Raji (cell line): ENCODE data around the gene PI4KA.

Source experiments
- POLR2A ChIP-seq: IDR thresholded peaks from 2 replicates; pipeline ENCODE4 v1.6.1; 2011; ENCODE audit warnings: low read depth, low read length, control low read depth; ENCODE audit not compliant: insufficient read depth

The PI4KA gene

DNA sequence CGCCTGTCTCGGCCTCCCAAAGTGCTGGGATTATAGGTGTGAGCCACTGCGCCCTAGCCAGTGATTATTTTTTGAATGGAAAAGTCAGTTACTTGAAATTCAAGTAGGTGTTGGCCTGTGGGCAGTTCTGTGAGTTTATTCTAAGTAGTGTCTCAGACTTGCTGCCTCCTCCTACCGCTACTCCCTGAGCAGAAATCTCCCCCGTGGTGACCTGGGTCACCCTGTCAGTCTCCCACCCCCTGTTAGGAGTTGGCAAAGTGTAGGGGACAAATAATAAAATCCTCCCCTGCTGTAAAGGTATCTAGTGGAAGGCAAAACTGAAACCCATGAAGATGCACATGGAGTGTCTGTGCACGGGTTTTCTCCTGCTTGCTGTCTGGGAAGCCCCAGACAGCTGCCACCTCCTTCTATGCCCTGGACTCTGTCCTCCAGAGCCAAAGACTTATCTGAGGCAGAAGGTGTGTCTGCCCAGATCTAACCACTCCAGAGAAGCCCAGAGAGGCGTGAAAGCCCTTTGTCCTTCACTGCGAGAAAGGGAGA is 26.5 kb upstream of the PI4KA start:
- no peak for TF ChIP-seq POLR2A

DNA sequence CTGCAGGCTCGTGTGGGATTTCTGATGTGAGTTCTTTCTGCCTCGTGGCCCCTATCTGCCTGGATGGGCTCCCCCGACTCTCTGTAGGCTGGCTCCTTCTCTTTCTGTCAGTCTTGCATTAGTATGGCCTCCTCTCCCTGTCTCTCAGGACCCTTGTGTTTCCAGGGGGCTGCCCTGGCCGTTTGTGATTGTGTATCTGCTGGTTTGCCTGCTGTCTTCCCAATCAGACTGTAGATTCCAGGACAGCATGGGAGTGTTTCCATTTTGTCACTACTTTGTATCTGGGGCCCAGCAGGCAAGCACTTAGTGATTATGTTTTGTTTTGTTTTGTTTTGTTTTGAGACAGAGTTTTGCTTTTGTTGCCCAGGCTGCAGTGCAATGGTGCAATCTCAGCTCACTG is 25.8 kb upstream of the PI4KA start:
- TF ChIP-seq POLR2A = no peak

DNA sequence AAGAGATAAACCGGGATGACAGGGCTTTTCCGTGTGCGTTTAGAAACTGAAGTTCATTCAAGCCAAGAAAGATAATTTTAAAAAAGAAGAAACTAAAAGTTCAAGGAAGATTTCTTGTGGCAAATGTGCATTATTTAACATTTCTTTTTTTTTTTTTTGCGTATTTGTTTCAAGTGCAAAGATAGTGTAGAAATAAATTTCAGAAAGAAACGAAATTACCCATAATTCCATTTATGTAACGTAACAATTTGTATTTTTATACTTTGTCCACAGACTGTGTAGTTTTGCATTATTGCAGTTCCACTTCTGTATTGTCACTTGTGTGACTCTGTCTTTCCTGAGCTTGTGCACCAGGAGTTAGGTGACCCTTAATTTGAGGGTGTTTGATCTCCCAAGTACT is 24.2 kb upstream of the PI4KA start:
- no peak for TF ChIP-seq POLR2A

GRCh38 chr22:20881869-20882815 is 23.5 kb upstream of the PI4KA start:
- TF ChIP-seq POLR2A = no peak

- TF ChIP-seq POLR2A = no peak
These were observed 22.6 kb upstream of the PI4KA start for GRCh38 chr22:20881231-20881630.

DNA sequence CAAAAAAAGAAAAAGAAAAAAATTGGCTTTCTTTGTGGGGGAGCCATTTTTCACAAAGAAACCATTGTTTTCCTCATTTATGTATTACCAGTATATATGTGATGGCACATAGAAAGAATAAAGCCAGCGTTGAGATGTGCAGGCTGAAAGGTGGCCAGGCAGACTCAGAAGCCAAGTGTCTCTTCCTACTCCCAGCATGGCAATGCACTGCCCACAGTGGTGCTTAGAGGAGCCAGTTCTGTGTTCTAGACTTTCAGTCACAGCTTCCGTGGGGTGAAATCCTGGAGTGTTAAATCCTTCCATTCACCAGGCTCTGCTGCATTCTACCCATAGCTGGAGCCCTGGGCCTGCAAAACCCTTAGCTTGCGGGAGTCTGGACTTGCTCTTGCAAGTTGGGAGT is 19.1 kb upstream of the PI4KA start:
- TF ChIP-seq POLR2A = no peak

DNA sequence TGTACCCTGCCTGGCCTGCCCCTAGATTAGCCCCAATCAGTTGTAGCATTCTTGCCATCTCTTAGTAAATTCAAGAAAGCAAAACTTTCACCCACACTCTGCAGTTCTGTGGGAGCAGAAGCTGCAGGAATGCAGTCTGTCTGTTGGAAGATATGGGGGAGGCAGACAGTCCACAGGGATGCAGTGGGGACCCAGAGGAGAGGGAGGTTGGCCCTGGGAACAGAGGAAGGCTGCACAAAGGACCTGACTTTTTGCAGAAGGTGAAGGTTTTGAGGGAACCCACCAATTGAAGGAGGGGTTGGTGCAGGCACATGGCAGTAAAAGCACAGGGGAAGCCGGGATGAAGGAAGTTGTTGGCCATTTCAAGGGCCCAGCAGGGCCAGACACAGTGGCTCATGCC is 16.7 kb upstream of the PI4KA start:
- no peak for TF ChIP-seq POLR2A

DNA sequence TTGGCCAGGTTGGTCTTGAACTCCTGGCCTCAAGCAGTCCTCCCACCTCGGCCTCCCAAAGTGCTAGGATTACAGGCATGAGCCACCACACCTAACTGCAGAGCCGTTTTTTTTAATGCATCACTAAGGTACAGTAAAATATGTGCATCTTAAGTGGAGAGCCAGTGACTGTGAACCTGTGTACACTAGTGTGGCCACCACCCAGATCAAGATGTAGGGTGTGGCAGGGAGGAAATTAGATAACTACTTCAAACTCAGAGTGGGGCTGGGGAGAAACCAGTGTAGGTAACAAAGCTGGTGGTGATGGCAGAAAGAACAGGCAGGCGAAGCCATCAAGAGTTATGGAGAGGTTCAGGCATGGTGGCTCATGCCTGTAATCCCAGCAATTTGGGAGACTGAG is 14.6 kb upstream of the PI4KA start:
- no peak for TF ChIP-seq POLR2A

DNA sequence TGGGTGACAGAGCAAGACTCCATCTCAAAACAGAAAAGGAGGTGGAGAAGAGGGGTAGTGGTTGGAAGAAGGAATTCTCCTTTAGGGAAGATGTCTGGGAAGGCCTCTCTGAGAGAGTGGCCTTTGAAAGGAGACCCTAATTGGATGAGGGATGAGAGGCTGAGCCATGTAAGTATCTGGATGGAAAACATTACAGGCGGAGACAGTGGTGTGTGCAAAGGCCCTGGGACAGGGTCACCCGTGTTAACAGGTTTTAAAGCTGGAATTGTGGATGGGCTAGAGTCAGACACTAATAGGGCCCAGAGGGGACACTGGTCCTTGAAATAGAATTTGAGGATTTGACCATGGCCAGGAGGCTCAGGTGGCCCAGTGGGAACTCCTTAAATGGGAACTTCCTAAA is 10.6 kb upstream of the PI4KA start:
- no peak for TF ChIP-seq POLR2A

DNA sequence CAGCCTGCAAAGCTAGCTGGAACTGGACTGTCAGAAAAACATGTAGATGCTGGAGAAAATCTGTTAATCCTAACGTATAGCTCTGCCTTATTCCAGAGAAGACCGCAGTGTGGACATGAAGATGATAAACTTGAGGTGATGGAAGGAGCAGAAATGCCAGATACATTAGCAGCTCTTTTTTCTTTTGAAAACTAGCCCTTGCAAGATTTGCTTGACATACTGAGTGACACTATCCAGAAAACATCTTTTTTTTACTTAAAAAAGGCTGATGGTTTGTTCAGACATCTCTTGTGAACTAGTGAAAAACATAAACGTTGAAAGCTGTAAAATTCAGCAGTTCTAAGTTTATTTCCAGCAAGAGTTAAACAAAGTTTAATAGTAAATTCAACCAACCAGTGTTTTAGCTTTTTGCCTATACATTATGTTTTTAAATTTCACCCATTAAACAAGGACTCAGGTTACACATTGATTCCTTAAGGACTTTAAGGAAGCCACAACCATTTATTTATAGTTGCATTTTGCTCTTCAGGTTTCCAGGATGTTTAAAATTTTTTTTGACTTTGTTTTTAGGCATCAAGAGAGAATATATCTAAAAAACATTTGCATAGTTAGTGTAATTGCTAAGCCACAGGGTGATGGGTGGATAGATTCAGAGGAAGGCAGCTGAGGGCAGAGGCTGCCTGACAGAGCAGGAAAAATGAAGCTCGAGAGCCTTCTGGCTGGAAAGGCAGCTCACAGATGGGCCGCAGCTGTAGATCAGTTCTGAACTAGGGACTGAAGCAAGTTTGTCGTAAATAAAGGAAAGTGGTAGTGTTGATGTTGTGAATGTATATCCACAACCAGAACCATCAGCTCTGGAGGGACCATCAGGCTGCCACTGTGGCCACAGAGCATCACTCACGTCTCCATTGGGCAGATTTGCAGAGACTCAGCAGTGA is 9.7 kb upstream of the PI4KA start:
- no peak for TF ChIP-seq POLR2A

DNA sequence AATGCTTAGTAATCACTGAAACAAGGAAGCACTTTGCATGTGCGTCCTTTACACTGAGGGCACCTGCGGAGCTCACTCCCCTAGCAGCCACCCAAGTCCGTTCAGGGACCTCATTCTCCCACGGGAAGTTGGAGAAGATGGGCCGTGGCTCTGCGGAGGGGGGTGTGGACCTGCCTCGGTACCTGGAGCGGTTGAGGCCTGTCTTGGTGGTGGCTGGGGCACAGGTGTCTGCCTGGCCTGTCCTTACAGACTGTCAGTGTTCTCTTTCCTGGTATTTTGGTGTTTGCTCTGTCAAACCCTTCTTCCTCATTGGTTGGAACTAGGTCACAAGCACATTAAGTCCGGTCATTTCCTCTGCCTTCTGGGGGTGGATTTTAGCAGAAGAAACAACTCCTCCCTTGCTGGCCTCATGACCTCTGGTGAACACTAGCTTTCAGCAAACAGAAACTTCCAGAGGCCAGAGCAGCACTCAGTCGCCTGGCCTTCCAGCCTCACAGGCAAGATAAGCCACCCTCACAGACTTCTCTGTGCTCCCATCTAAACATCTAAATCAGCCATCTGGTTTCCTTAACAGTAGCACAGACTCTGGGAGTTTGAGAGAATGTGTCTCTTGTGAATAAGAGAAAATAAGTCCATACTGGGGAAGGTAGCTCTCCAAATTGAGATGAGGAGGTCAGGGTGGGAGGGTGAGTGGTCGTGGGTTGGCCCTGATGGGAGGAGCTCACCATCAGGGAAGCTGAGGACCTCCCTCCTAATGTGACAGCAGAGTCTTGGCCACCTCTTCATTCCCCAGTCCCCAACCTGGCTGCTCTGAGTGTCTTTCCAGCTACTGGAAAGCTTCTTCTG is 8.8 kb upstream of the PI4KA start:
- no peak for TF ChIP-seq POLR2A

GRCh38 chr22:20866736-20867135 is 8.1 kb upstream of the PI4KA start:
- no peak for TF ChIP-seq POLR2A

- no peak for TF ChIP-seq POLR2A
These were observed 7.3 kb upstream of the PI4KA start for GRCh38 chr22:20865875-20866445.

DNA sequence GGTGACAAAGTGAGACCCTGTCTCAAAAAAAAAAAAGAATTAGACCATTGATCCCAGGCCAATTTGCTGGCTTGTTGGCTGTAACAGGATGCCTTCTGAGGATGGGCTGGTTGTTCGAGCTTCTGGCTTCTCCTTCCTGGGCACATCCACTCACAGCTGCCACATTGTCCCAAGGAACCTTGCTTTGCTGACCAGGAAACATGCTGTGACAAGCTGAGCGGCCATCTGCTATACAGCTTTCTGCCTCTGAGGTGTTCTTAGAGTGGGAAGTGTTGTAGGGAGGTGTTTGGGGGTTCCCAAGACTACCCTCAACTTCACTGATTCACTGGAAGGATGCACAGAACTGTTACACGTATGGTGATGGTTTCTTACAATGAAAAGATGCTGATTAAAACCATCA is 6.7 kb upstream of the PI4KA start:
- no peak for TF ChIP-seq POLR2A

DNA sequence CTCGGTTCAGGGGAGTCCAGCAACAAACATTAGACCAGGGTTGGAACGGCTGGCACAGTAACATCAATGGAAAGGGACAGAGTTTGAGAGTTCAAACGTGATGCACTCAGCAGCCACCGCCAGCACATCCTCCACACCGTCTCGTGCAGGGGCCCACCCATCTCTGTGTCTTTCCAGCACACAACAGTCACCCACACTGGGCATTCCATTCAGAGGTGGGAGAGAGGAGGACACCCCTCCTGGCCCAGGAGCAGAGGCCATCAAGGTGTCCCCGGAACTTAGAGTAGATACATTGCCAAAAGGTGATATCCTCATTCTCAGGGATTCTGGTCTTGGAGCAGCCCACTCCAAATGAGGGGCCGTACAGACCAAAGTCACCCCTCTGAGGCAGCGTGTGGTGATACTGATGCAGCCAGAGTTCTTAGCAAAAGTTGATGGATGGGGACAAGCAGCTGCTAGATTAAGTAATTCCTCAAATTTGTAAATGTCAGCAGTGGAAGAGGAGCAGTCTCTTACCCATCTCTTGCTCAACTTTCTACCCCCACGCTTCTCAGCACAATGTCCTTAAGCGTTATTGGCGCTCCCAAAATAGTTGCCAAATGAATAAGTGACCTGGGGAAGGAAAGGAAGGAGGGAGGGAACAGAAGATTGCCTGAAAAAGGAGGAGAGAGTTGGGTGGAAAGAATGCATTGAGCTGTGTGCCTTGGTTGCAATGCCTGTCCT is 5.7 kb upstream of the PI4KA start:
- no peak for TF ChIP-seq POLR2A
